Ecto neural progenitor cell (in vitro differentiated cells): ENCODE results near the gene STK10.

Source experiments
- DNase-seq: peaks from one replicate; pipeline ENCODE4 v3.0.0-alpha.2; 2018; ENCODE audit warnings: low spot score

The STK10 gene

GRCh38 chr5:172106511-172107356 is 81.3 kb downstream of the STK10 start:
- peak; percentile 86 for DNase-seq

DNA sequence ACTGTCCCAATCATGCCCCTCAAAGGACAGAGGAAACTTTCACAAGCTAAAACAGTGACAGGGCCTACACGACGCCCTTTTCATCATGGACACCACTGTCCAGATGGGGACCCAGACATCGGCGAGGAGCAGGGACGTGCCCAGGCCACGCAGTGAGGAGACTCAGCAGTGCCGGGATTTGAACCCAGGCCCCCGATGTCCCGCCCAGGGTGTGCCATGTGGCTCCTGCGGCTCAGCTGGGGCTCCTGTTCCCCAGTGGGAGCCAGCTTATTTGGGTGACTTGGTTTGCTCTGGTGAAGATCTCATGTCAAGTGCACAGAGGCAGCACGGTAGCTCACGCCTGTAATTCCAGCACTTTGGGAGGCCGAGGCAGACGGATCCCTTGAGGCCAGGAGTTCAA is 82.2 kb downstream of the STK10 start:
- no peak for DNase-seq

DNA sequence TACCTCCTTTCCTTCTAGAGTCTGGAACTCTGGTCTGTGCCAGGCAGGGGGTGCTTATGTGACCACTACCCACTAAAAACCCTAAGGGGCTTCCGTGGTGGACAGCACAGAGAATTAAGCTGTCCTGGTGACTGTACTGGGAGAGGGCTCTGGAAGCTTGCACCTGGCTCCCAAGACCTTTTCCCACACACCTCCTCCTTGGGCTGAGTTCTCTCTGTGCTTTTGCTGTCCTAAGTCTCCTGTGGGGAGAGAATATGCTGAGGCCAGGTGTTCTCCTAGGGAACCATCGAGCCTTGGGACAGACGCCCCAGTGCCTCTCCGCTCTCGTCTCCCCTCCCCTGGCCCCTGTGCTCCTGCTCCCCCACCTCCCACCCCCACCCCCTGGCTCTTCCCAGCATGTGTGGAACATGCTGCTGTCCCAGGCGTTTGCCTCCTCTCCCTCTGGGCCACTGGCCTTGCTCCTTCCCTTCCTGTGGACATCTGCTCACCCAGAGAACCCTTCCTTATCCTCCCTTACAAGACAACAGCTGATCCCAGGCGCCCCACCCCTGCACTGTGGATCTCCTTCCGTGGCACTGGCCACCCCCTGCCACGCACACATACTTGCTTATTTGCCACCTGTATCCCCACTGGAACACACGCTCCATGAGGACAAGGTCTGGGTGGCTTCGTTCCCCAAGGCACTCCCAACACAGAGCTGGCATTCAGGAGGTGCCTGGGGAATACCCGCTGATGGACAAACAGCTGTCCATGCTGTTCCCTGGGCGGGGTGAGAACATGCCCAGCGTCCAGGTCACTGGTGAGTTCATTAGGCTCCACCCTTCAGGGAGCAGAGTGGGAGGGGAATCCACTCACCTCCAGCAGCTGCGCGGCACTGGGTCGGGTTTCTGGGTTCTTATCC is 83.0 kb downstream of the STK10 start:
- no peak for DNase-seq

- no peak for DNase-seq
These were observed 84.0 kb downstream of the STK10 start for GRCh38 chr5:172104021-172104420.

- peak; percentile 62 for DNase-seq
These were observed 85.0 kb downstream of the STK10 start for GRCh38 chr5:172102913-172103626.

DNA sequence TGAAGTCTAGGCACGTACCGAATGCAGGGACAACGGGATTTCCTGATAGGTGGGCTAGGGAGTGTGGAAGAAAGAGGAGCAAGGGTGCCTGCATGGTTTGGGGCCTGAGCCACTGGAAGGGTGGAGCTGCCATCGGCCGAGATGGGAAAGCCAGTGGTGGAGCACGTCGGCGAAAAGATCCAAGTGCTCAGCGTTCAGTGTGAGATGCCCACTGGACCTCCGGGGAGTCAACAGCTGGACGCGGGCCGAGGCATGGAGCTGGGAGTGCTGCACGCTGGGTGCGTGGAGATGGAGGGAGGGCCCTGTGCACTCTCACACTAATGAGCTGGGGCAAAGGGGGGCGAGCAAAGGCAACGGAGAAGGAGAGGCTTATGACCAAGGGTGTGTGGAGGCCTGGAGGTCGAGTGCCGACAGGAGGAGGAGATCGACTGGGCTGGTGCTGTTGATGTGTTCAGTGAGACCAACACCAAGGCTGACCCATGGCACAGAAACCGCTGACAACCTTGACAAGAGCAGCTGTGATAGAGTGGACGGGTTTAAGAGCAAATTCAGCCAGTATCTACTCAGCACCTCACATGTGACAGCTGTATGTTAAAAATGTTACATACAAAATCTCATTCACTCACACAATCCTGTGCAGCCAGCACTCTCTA is 85.7 kb downstream of the STK10 start:
- DNase-seq: no peak

DNA sequence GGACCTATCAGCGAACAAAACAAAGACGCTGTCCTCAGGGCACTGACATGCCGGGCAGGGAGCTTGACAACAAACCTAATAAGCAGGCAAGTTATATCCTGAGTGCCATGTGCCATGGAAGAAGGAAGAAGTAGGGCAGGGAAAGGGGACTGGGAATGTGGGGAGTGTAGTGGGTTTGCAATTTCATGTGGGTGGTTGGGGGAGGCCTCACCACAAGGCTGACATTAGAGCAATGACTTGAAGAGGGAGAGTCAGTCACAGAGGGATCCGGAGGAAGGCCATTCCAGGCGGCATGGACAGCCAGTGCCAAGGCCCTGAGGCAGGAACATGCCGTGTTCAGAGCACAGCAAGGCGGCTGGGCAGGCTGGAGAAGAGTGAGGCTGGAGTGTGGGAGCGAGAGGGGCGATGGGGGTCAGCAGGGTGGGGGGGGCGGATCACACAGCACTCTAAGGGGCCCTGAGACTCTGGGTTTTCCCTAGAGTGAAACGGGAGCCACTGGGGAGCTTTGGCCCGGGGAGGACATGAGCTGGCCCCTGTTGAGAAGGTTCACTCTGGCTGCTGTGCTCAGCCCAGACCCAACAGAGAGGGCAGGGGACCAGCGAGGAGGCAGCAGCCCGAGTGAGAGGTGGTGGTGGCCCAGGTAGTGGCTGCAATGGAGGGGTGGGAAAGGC is 86.3 kb downstream of the STK10 start:
- DNase-seq: no peak

DNA sequence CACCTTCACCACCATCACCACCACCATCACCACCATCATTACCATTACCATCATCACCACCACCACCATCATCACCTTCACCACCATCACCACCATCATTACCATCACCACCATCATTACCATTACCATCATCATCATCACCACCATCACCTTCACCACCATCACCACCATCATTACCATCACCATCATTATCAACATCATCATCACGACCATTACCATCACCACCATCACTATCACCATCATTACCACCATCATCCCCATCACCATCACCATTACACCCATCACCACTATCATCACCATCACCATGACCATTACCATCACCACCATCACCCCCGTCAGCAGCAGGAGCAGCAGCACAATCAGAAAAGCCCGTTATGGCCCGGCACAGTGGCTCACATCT is 89.1 kb downstream of the STK10 start:
- no peak for DNase-seq

DNA sequence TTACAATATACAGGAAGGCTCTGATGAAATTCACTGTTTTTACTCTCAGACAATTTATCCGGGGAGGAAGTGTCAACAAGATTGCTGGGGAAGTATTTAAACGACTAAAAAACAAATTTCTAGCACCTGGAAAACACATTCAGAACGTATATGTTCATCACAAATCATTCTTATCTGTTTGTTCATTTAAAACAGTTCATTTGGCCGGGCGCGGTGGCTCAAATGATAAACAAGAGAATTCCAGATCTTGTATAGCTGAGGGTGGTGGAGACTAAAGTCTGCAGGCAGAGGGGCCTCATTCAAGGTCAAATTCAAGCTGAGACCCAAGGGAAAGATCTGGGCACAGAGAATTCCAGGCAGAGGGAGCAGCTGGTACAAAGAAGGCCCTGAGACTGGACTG is 90.0 kb downstream of the STK10 start:
- DNase-seq: no peak

GRCh38 chr5:172097356-172097755 is 90.7 kb downstream of the STK10 start:
- DNase-seq: no peak

- DNase-seq: no peak
These were observed 91.7 kb downstream of the STK10 start for GRCh38 chr5:172096207-172096940.

DNA sequence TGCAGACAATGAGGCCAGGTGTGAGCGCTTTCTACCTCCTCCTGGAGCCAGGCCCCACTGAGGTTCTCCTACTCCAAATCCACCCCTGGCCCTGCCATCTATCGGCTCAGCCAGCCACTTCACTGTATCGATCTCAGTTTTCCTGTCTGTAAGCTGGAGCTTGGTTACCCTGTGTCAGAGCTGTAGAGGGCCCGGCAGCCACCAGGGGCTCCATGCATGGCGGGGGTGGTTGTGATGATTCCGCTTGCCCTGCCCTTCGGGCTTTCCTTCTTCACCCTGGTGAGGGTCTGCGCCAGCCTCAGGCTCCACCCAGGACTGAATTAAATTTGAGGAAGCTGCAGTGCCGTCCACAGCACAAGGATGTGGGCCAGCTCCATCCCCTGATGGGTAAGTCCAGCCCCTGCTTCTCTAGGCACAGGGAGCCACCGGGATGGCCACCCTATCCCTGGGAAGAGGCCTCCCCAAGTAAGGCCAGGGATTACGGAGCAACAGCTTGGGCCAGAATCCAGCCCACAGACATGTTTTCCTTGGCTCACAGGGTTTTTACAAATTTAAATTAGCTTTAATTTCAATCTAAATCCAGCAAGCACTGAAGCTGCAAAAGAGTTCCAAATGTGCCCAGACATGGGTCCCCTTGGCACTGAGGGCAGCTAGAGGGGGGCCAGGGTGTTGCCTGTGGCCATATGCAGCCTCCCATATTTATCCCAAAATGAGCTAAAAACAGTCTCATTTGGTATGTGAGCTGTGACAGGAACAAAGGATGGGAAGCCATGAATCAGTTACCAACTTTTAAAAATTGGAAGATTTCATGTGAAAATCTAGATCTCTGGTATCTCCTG is 92.4 kb downstream of the STK10 start:
- DNase-seq: no peak

GRCh38 chr5:172093965-172094364 is 94.1 kb downstream of the STK10 start:
- DNase-seq: no peak

- DNase-seq: no peak
These were observed 94.5 kb downstream of the STK10 start for GRCh38 chr5:172093559-172093958.

DNA sequence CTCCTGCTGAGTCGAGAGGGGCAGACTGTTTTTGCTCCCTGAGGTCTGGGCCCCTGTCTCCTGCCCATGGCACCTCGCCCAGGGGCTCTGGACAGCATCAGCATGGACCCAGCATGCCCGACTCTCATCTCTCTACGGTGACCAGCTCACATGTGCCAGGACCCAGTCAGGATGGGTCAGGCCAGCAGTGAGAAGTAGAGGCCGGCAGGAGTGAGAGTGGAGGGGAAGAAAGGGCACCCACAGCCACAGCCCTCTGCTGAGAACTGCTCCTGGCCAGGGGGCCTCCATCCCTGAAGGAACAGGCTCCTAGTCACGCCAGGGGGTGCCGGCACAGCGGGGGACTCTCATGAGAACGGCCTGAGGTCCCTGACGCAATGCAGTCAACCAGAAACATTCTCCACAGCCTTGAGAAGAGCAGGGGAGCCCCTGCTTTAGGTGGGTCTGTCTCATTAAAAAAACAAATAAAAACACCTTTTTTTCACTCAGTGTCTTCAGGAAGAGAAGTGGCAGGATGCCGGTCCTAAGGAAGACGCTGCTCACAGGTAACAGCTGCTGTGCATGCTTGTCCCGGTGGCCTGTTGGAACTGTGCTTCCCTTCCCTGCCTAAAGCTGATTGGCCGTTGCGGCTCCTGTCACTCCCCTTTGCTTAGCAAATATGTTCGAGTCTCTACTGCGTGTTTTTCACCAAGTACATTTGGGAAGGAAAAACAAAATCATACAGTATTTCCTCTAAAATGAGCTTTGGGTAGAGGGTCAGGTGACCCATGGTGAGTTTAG is 95.9 kb downstream of the STK10 start:
- peak; percentile 32 for DNase-seq

DNA sequence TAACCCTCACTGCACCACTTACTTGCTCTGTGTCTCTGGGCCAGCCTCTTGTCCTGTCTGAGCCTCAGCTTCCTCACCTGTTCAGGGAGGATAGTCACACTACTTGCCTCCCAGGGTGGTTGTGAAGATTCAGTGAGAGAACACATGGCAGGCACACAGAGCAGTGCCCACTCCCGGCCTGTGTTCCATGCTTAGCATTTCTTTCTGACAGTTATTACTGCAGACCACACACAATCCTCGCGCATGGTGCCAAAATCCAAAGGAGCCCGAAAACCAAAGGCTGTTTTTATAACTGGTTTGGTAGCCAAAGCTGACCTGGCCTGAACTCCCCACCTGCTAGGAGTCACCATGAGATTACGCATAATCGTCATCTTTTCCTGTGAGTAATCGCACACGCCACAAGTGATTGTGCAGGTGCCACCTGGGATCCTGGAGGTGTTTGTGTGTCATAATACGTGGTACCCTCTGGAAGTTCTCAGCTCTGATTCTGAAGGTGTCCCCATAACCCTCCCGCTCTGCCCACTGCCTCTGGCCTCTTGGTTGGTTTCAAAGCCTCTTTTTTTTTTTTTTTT is 97.0 kb downstream of the STK10 start:
- DNase-seq: peak; percentile 19

DNA sequence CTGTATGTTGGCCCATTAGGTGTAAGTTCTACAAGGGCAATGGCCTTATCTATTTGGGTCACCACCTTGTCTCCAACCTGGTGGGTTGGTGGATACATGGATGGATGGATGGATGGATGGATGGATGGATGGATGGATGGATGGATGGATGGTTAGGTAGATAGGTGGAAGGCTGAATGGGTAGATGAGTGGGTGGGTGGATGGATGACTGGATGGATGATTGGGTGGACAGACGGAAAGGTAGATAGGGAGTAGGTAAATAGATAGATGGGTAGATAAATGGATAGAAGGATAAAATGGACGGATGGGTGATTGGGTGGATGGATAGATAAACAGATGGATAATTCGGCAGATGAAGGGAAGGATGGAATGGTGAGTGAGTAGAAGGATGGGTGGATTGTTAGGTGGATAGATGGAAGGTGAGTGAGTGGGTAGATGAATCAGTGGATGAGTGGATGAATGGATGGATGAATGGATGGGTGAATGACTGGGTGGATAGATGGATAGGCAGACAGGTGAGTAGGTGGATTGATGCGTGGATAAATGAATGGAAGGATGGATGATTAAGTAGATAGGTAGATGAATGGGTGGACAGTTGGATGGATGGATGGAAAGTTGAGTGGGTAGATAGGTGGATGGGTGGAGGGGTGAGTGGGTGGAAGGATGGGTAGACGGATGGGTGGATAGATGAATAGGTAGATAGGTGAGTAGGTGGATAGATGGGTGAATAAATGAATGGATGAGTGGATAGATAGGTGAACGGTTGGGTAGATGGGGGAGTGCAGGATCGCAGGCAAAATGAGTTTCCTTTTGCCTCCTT is 98.5 kb downstream of the STK10 start:
- DNase-seq: peak; percentile 2

GRCh38 chr5:172088801-172089200 is 99.2 kb downstream of the STK10 start:
- DNase-seq: peak; percentile 29
